SK-N-MC (cell line): Measurements from ENCODE around the gene DLL1.

Experiments
- EZH2 ChIP-seq: fragments of 200-600 bp; sonication (generic); IDR thresholded peaks from one replicate; pipeline ENCODE4 v1.6.1; 2017; ENCODE audit warnings: antibody characterized with exemption
- POLR2AphosphoS5 ChIP-seq: IDR thresholded peaks from 2 replicates; pipeline ENCODE4 v1.6.1; 2012; ENCODE audit warnings: mild to moderate bottlenecking, low read depth, low read length, borderline replicate concordance

DNA sequence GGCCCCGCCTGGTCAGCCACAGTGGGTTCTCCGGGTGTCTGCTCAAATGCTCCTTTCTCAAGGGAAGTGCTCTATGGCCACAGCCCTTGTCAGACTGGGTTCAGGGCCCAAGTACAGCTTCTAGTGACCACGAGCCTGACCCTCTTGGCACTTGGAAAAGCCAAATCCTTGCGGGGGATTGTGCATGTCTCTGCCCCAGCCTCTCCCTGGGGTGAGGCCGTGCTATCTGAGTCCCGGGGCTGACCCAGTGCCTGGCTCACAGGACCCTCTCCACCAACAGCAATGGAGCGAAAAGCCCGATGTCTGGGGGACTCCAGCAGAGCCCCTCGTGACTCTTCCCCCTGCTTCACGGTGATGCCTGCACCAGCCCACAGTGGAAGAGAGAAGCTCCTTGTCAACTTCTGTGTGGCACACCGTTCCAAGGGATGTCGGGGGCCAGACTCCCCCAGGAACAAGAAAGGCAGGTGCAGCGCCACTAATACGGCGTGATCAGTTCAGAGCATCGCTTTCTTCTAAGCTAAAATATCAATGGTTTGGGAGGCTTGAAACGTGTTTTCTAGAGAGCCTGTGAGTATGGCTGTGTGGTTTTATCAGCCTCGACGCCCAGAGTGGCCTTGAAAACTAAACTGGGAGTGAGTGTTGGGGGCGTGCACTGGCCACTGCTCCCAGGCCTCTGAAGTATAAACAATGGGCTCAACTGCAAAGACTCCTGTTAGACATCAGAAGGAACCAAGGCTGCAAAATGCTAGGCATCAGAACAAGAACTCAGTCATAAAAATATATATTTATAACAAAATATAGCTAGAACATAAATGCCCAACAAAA is 51.9 kb downstream of the DLL1 start:
- TF ChIP-seq EZH2 (no peak), POLR2AphosphoS5 (no peak)
